ENCODE data around the gene KLC1.
A peak's percentile ranks its signal among the peaks of the same experiment; 100 is the strongest.

The KLC1 gene

GRCh38 chr14:103706551-103707328 is 77.7 kb downstream of the KLC1 start:
- DNase-seq, result no peak

- DNase-seq, result no peak
These were observed 78.6 kb downstream of the KLC1 start for GRCh38 chr14:103707329-103708263.

GRCh38 chr14:103708750-103709187 is 79.8 kb downstream of the KLC1 start:
- no peak for DNase-seq

GRCh38 chr14:103709814-103710213 is 80.8 kb downstream of the KLC1 start:
- DNase-seq, result no peak

GRCh38 chr14:103710771-103711377 is 81.9 kb downstream of the KLC1 start:
- no peak for DNase-seq

GRCh38 chr14:103711516-103712431 is 82.8 kb downstream of the KLC1 start:
- DNase-seq, result no peak

GRCh38 chr14:103712633-103713247 is 83.7 kb downstream of the KLC1 start:
- DNase-seq, result no peak

GRCh38 chr14:103713304-103714062 is 84.5 kb downstream of the KLC1 start:
- no peak for DNase-seq

- DNase-seq, result no peak
These were observed 85.2 kb downstream of the KLC1 start for GRCh38 chr14:103714063-103714724.

GRCh38 chr14:103715052-103716000 is 86.3 kb downstream of the KLC1 start, which contains the start of the genes XRCC3 and ZFYVE21:
Gene XRCC3 (minus strand): TSS chr14:103715451. CDS start chr14:103711087, 4,364 bp downstream.
Gene ZFYVE21 (plus strand): TSS chr14:103715810. CDS start chr14:103715842, 32 bp downstream.
- peak; percentile 99 for DNase-seq

- DNase-seq, result no peak
These were observed 87.2 kb downstream of the KLC1 start for GRCh38 chr14:103716091-103716801.

- no peak for DNase-seq
These were observed 87.9 kb downstream of the KLC1 start for GRCh38 chr14:103716899-103717411.

GRCh38 chr14:103718572-103718971 is 89.6 kb downstream of the KLC1 start:
- no peak for DNase-seq

- DNase-seq, result no peak
These were observed 90.7 kb downstream of the KLC1 start for GRCh38 chr14:103719751-103720150.

GRCh38 chr14:103721334-103722120 is 92.5 kb downstream of the KLC1 start:
- DNase-seq, result no peak

GRCh38 chr14:103723748-103724081 is 94.7 kb downstream of the KLC1 start:
- no peak for DNase-seq

- no peak for DNase-seq
These were observed 95.1 kb downstream of the KLC1 start for GRCh38 chr14:103724116-103724515.
